KOPT-K1 (cell line): ENCODE results near the gene KNCN.

Source experiments
- H3K27ac ChIP-seq: fragments of 200-600 bp; sonication (generic); 2 replicates; pipeline ENCODE4 v1.5.1; 2016; ENCODE audit warnings: antibody characterized with exemption, mild to moderate bottlenecking, low read depth, low read length; ENCODE audit not compliant: poor library complexity, severe bottlenecking
- H3K36me3 ChIP-seq: fragments of 200-600 bp; sonication (generic); 2 replicates; pipeline ENCODE4 v1.5.1; 2017; ENCODE audit warnings: antibody characterized with exemption, mild to moderate bottlenecking, low read length, moderate library complexity; ENCODE audit not compliant: insufficient read depth
- H3K9me3 ChIP-seq: fragments of 200-600 bp; sonication (generic); 2 replicates; pipeline ENCODE4 v1.5.1; 2017; ENCODE audit warnings: antibody characterized with exemption, low read length, mild to moderate bottlenecking; ENCODE audit not compliant: insufficient read depth, poor library complexity, severe bottlenecking

The KNCN gene

GRCh38 chr1:46513536-46513935, 37.9 kb downstream of the KNCN start:
- no peak overlapping the region for H3K27ac ChIP-seq
- H3K36me3 ChIP-seq, result no peaks in the 10 kb centered on the region
- H3K9me3 ChIP-seq, result no peaks in the 10 kb centered on the region

- Histone ChIP-seq H3K27ac (no peak overlapping the region), H3K36me3 (no peaks in the 10 kb centered on the region), H3K9me3 (no peaks in the 10 kb centered on the region)
These were observed 38.7 kb downstream of the KNCN start for GRCh38 chr1:46512792-46513190.

DNA sequence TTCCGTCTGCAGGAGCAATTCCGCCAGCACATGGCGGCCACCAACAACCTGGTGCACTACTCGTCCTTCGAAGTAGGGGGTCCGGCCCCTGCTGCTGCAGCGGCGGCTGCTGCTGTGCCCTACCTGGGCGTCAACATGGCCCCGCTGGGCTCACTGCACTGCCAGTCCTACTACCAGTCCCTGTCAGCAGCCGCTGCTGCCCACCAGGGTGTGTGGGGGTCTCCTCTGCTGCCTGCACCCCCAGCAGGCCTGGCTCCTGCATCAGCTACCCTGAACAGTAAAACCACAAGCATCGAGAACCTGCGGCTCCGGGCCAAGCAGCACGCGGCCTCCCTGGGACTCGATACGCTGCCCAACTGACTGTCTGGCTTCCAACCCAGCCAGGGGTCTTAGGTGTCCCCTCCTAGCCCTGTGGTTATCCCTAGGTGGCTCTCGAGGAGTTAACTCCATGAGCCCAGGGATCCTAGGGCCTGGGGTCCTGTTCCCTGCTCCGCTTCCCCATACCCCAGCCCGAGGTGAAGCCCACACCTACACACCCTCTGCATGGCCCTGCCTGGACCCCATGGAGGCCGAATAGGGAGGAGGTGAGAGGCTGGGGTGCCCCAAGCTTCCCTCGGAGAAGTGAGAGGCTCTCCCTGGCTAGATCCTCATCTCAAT, 39.2 kb downstream of the KNCN start:
- no peaks in the 10 kb centered on the region for H3K36me3 ChIP-seq
- no peak overlapping the region for H3K27ac ChIP-seq
- no peaks in the 10 kb centered on the region for H3K9me3 ChIP-seq

- no peaks in the 10 kb centered on the region for H3K36me3 ChIP-seq
- no peak overlapping the region for H3K27ac ChIP-seq
- no peaks in the 10 kb centered on the region for H3K9me3 ChIP-seq
These were observed 40.5 kb downstream of the KNCN start for GRCh38 chr1:46510998-46511365.

DNA sequence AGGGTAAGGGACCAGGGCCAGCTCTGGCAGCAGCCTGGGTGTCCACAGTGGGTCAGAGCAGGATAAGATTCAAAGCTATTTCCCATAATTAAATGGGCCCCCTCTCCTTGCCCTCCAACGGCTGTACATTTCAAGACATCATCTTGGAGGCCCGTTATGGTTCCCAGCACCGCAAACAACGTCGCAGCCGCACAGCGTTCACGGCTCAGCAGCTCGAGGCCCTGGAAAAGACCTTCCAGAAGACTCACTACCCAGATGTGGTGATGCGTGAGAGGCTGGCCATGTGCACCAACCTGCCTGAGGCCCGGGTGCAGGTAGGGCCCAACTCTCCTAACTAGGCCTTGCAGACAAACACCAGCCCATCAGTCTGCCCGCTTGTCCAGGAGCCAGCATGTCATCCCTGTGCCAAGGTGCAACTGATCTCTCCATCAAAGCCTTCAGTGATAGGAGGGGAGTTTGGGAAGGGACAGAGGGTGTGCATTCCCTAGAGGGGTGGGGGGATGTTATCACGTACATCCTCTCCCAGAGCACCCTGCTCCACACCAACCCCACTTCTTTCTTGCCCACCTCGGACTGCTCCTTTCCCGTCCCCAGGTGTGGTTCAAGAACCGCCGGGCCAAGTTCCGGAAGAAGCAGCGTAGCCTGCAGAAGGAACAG, 41.0 kb downstream of the KNCN start:
- Histone ChIP-seq H3K9me3 (no peaks in the 10 kb centered on the region), H3K36me3 (no peaks in the 10 kb centered on the region), H3K27ac (no peak overlapping the region)

GRCh38 chr1:46508757-46509156, 42.7 kb downstream of the KNCN start:
- no peaks in the 10 kb centered on the region for H3K9me3 ChIP-seq
- no peak overlapping the region for H3K27ac ChIP-seq
- H3K36me3 ChIP-seq, result no peaks in the 10 kb centered on the region

DNA sequence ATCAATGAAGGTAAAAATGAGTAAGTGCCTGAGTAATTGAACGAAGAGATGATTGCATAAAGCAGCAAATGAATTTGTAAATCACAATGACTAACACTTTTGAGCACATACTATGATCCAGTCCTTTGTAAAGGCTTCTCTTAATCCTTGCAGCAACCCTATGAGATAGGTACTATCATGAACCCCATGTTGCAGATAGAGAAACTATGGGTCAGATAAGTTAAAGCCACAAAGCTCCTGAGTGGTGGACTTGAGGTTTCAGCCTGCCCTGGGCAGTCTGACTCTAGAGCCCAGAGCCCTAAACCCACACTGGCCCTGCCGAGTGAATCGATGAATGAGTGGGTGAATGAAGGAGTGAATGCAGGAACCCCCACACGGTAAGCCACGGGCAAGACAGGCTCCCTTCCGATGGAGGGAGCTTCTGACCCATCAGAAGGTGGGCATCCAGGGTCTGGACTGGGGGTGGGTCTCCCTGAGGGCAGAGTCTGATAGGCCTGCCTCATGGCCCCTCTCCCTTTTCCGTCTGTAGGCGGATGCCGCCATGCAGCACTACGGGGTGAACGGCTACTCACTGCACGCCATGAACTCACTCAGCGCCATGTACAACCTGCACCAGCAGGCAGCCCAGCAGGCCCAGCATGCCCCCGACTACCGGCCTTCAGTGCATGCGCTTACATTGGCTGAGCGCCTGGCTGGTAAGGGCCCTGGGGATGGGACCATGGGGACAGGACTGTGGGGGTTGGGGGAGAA, 44.8 kb downstream of the KNCN start:
- no peak overlapping the region for H3K27ac ChIP-seq
- H3K36me3 ChIP-seq, result no peaks in the 10 kb centered on the region
- no peaks in the 10 kb centered on the region for H3K9me3 ChIP-seq

- H3K27ac ChIP-seq, result no peak overlapping the region
- no peaks in the 10 kb centered on the region for H3K36me3 ChIP-seq
- H3K9me3 ChIP-seq, result no peaks in the 10 kb centered on the region
These were observed 48.0 kb downstream of the KNCN start for GRCh38 chr1:46503421-46503820.

- no peaks in the 10 kb centered on the region for H3K36me3 ChIP-seq
- H3K9me3 ChIP-seq, result no peaks in the 10 kb centered on the region
- H3K27ac ChIP-seq, result no peak overlapping the region
These were observed 49.9 kb downstream of the KNCN start for GRCh38 chr1:46501528-46501927.

- no peaks in the 10 kb centered on the region for H3K36me3 ChIP-seq
These were observed 53.8 kb downstream of the KNCN start for GRCh38 chr1:46497665-46498064.

GRCh38 chr1:46497020-46497419, 54.4 kb downstream of the KNCN start:
- Histone ChIP-seq H3K27ac (no peak overlapping the region), H3K9me3 (no peaks in the 10 kb centered on the region), H3K36me3 (no peaks in the 10 kb centered on the region)

More at GRCh38 chr1:46497665-46498064, 53.8 kb downstream of the KNCN start:
- Histone ChIP-seq H3K9me3 (no peaks in the 10 kb centered on the region), H3K27ac (no peak overlapping the region)

- no peaks in the 10 kb centered on the region for H3K9me3 ChIP-seq
- no peak overlapping the region for H3K27ac ChIP-seq
- no peaks in the 10 kb centered on the region for H3K36me3 ChIP-seq
These were observed 54.9 kb downstream of the KNCN start for GRCh38 chr1:46496505-46496904.

DNA sequence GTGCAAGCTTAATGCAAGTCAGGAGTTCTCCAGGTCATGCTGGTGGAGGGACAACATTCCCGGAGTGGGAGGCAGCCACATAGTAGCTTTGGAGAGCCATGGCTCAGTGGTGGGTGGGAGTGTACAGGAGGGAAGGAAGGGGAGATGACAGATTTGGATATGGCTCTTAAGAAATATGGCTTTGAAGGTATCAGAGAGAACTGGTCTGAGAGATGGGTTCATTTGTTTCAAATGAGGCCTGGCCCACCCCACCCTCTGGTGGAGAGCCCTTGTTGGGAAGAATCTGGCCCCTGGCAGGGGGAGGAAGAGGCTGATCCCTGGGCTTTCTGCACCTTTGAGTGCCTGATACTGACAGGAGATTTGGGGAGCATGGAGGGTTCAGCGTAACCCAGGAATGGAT, 55.7 kb downstream of the KNCN start:
- no peak overlapping the region for H3K27ac ChIP-seq
- no peaks in the 10 kb centered on the region for H3K9me3 ChIP-seq
- H3K36me3 ChIP-seq, result no peaks in the 10 kb centered on the region
